Fibroblast of pulmonary artery (primary cell): ENCODE data around the gene HNRNPAB.

Experiments
- DNase-seq: peaks from one replicate; pipeline ENCODE4 v3.0.0-alpha.2; 2010; ENCODE audit warnings: low read depth
- H3K4me3 ChIP-seq: replicated peaks from 2 replicates; pipeline ENCODE4 v1.5.1; 2011; ENCODE audit warnings: low read depth, mild to moderate bottlenecking, control low read depth, low read length, moderate library complexity
- TF ChIP-seq, protein P1 (sequence below): IDR thresholded peaks from 2 replicates; pipeline ENCODE4 v1.5.1; 2011; ENCODE audit warnings: mild to moderate bottlenecking, control low read depth, low read length, inconsistent platforms; ENCODE audit errors: missing control alignments

Gene HNRNPAB

DNA sequence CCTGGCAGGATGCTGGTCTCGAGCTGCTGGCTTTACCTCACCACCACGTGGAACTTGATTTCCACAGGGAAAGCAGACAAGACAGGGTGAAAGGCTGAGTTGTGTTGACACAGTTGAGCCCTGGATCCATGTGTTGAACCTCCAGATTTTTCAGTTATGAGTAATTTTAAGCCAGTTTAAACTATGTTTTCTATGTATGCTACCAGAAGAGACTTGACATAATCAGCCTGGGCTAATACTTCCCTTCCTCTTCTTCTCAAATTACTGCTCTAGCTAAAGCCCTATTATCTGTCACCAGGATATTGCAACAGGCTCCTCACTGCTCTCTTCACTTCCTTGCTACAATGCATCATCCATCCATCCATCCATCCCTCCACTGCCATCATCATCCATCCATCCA is 40.2 kb downstream of the HNRNPAB start:
- H3K4me3 ChIP-seq, result no peak overlapping the region
- no peak for DNase-seq
- TF ChIP-seq, protein P1, sequence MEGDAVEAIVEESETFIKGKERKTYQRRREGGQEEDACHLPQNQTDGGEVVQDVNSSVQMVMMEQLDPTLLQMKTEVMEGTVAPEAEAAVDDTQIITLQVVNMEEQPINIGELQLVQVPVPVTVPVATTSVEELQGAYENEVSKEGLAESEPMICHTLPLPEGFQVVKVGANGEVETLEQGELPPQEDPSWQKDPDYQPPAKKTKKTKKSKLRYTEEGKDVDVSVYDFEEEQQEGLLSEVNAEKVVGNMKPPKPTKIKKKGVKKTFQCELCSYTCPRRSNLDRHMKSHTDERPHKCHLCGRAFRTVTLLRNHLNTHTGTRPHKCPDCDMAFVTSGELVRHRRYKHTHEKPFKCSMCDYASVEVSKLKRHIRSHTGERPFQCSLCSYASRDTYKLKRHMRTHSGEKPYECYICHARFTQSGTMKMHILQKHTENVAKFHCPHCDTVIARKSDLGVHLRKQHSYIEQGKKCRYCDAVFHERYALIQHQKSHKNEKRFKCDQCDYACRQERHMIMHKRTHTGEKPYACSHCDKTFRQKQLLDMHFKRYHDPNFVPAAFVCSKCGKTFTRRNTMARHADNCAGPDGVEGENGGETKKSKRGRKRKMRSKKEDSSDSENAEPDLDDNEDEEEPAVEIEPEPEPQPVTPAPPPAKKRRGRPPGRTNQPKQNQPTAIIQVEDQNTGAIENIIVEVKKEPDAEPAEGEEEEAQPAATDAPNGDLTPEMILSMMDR, result no peak

DNA sequence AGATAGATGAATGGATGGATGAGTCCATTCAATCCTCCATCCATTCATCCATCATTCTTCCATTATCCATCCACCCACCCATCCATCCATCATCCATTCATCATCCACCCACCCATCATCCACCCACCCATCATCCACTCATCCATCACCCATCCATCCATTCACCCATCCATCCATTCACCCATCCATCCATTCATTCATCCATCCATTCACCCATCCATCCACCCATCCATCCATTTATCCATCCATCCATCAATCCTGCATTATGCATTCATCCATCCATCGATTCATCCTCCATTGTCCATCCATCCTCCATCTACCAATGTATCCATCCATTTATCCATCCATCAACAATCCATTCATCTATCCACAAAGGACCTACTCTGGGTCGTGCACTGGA is 41.1 kb downstream of the HNRNPAB start:
- TF ChIP-seq, protein P1, result no peak
- no peak overlapping the region for H3K4me3 ChIP-seq
- no peak for DNase-seq

DNA sequence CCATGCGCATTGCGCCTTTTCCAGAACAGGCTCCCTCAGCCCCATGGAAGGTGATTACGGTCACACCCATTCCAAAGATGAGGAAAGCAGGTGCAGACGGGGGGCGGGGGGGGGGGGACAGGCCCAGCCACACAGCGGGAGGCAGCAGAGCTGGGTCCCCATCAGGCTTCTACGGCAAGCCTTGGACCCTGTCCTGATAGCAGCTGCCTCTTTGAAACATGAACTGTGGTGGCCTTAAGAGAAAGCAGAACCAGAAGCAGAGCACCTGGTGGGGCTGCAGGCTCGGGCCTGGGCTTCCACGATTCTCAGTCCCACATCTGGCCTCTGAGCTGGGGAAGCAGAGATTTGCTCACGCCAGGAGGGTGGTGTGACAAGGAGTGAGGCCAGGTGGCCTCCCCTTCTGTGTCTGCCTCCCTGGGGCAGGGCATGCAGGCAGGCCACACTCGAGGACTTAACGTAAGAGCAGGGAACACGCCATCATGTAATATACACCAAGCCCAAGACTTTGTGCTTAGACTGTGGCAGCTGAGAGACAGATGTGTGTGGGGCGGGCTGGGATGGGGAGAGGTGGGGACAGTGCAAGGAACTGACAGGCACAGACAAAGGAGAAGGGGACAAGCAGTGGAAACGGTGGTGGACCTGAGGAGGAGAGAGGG is 42.4 kb downstream of the HNRNPAB start:
- no peak overlapping the region for H3K4me3 ChIP-seq
- TF ChIP-seq, protein P1, result no peak
- DNase-seq, result no peak

DNA sequence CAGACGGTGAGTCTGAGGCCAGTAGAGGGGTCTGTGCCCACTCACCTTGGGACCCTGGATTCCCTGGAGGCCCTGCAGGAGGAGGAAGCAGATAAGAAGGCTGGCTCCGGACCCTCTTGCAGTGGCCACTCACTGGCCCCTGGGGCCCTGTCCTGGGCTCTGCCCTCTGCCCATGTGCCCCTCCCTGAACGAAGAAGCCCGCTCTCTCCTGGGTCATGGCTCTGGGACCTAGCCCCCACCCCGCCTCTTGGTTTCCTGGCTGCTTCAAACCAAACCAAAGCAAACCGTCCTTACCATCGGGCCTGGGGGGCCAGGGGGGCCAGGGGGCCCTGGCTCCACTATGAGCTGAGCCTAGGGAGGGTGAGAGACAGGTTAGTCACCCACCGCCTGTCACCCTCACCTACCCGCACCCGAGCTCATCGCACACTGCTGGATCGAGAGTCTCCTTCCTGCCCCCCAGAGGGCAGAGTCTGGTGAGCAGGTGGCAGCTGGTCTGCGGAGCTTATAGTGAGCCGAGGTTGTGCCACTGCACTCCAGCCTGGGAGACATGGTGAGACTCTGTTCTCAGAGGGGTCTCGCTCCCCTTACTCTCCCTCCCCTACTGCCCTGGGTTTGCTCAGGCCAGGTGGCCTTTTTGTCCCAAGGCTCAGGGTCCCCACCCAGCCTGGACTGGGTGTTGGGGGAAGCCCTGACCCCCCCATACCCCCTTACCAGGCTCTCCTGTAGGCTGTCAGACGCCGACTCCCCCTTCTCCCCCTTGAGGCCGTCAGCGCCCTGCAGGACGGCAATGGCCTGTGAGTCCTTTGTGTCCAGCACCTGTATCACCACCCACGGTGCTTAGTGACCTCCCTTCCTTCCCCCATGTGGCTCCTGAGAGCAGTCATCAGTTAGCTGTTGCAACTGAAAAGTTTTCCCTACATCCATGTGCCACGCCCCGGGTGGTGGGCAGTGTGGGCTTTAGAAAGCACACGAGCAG is 43.4 kb downstream of the HNRNPAB start:
- DNase-seq, result no peak
- H3K4me3 ChIP-seq, result no peak overlapping the region
- TF ChIP-seq, protein P1, result no peak

DNA sequence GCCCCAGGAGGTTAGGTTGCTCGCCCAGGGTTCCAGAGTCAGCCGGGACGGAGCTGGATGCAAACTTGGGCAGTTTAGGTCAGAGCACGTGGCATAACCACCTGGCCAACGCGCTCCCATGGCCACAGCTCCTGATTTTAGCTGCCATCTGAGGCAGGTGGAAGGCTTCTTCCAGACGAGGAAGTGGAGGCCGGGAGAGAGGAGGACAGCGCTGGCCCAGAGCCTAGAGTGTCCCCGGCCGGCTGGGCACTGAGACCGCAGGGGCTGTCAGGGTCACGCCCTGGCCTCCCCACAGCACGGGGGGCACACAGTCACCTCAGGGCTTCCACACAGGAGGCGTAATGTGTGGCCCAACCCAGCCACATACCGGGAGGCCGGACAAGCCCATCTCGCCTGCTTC is 44.4 kb downstream of the HNRNPAB start:
- TF ChIP-seq, protein P1, result no peak
- no peak for DNase-seq
- H3K4me3 ChIP-seq, result no peak overlapping the region

DNA sequence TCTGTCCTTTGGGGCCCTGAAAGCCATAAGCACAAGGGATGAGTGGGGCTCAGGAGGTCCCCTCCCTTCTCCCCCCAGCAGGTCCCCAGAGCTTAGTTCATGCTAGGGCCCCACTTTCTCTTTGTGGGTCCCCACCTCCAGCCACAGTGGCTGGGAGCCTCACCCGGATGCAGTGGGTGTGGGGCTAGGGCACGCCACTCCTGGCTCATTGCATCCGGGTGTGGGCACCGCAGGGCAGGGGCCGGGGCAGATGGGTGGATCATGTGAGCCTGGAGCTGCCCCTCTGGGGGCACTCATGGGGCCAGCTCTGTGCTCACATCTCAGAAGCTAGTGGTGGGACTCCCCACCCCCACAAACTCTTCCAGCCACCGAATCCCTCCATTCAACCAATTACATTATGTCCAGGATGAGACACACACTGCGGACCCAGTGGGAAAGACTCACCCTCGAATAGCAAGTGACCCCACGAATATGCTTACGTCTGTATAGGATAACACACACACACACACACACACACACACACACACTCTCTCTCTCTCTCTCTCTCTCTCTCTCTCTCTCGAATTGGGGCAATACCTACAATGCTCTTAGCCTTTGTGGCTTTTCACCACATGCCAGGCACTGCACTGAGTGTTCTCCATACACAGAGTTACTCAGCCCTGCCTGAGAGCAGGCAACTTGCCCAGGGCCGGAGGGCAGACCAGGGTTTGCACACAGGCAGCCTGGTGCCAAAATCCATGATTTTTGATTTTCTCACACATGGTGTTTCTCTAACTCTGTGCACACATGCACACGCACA is 45.1 kb downstream of the HNRNPAB start:
- DNase-seq, result peak; percentile 36
- TF ChIP-seq, protein P1, result no peak
- H3K4me3 ChIP-seq, result no peak overlapping the region
